Stimulated activated CD4-positive, alpha-beta T cell treated with anti-CD3 and anti-CD28 coated beads, Interleukin-2, amount 100 ng/mL, for 48 hours (primary cell): ENCODE measurements around the gene CADM3.

Source experiments
- DNase-seq, 2 donors: peaks; one replicate each; pipeline ENCODE4 v3.0.0-alpha.2; 2020

Gene CADM3

DNA sequence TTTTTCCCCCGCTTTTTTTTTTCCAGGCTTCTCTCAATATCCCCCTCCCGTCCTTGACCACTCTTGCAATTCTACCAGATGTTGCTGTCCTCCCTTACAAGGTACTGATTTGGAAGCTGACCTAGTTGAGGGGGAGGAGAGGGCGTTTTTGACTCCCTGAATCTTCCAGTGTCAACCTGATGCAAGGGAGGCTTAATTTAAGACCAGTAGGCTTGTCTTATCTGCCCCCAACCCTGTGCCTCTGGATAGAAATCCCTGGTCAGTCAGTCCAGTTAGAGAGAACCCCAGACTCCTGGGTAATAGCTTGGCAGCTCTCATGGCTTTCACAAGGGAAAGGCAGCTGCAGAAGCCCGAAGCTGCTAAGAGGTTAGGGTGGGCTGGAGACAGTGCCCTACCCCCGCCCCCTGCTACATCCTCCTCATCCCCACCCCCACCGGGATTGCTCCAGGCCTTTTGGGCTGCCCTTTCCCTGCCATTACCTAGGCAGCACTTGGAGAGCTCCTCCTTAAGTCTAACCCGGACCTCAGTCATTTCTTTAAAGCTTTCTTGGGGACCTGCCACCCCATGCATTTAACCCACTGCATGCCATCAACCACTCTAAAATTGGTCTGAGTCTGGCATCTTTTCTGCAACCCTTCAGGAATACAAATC lies 36.9 kb downstream of the CADM3 start:
- DNase-seq: no peak

DNA sequence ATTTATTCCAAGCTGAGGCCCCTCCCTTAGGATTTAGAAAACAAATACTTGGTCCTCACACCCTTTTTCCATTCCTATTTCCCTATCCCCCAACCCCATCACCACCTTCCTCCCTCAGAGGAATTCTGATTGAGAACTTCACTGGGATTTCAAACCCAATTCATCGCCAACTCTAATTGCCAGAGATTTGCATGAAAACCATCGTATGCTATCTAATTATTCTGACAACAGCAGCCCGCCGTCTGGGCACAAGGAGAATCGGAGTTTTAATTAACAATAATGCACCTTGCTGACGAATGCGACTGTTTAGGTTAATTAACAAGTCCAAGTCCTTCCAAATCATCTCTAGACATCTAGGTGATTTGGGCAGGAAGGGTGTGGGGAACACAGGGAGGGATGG lies 37.6 kb downstream of the CADM3 start:
- no peak for DNase-seq

DNA sequence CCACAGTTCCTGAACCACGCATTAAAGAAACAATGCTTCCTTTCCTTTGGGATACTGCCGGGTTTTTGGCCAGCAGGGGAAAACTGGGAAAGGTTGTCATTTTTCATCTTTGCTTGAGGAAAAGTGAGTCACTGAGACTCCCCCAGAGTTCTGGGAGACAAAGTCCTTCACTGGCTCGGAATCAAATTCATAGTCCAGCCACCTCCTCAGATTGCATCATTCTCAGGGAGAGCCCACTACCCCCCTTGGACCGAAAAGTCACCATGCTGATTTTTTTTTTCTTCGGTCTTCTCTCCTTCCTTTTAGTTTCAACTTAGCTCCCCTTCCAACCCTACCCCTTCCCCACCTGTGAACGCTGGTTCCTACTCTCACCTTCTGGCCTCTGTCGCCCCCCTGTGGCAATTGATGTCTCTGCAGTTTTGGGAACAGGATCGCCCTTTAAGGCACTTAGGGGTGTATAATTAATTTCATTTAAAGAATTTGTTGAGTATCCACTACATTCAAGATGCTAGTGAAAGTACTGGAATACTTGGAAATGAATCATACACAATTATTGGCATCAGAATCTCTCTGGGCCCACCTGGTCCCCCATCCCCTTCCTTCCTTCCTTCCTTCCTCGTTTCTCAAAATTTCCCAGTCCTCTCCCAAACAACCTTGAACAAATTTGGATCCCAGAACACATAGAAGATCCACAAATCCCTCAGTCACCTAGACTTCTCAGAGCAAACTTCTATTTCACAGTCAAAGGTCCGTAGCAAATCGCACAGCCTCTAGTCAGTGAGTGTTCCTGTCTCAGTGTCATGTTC lies 40.1 kb downstream of the CADM3 start:
- peak; percentile 52 to 55 for DNase-seq

DNA sequence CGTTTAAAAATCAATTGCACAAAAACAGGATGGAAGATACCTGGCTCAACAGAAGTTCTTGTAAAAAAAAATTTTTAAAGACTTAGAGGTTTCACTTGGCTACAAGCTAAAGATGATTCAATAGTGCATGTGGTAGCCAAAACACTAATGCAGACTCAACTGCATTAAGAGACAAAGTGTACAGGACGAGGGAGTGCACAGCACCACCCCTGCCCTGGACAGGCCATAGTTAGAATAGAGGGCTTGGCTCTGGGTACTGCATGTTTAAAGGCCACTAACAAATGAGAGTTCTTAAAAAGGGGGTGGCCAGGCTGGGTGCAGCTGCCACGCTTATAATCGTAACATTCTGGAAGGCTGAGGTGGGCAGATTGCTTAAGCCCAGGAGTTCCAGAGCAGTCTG lies 41.2 kb downstream of the CADM3 start:
- DNase-seq: no peak

DNA sequence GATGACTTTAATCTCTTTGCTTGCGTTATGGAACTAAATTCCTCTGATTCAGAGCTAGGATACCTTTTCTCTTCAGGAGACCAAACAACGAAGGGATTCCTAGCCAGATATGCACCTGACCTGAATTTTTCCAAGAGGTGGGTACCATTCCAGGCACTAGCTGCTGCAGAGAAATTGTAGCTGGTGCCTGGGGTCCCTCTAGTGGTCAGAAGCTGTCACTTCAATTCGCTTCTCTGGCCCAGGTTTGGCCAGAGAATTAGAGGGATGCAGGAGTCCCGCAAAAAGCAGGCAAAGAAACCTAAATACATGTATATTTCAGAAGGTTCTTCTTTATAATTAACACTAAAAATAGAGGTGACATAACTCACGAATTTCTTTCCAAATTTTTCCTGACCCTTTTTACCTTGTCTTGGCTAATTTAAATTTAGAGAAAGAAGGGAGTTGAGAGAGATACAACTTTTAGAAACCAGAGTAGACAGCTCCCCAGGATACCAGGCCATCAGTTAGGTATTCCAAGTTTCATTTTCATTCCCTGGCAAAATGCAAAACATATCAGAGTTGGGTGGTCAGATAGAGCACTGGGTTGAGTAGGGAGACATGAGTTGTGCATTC lies 42.8 kb downstream of the CADM3 start:
- peak; percentile 30 to 34 for DNase-seq

DNA sequence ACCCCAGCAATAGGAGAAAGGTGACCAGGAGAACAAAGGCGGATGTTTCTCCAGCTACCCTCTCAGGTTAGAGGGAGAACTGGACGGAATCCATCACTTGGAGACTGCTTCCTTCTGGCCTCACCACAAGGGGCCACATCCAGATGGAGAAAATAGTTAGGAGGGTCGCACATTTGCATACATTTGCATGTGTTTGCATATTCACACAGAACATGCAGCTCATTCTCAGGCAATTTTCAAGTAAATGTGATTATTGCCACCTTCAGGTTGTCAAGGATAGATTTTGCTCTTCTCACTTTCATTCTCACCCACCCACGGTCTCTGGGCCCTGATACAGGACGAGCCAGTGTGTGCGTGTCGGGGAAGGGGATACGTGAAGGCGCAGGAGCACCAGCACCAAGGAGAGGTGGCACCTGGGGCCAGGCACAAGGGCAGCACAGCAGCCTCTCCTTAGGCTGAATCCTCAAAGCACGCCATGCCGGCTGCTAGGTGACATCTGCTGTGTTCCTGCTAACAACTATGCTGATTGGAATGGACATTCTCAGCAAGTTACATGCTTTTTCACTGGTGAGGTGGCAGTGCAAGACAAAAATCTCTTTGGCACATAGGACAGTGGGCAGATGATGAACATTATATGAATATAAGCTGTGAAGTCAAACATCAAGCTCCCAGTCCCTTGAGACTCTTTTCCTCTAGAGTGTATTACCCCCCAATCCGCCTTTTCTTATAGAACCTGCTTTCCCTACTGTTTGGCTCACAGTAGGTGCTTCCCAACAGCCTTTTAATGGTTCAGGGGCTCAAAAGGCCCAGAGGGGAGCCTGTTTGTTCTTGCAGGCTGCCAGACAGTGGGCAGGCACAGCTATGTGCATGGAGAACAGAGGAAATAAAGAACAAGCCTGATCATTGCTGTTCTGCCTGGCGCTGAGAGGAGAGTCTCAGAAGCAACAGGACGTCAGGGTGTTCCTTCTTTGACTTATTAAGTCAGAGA lies 47.5 kb downstream of the CADM3 start:
- no peak for DNase-seq

DNA sequence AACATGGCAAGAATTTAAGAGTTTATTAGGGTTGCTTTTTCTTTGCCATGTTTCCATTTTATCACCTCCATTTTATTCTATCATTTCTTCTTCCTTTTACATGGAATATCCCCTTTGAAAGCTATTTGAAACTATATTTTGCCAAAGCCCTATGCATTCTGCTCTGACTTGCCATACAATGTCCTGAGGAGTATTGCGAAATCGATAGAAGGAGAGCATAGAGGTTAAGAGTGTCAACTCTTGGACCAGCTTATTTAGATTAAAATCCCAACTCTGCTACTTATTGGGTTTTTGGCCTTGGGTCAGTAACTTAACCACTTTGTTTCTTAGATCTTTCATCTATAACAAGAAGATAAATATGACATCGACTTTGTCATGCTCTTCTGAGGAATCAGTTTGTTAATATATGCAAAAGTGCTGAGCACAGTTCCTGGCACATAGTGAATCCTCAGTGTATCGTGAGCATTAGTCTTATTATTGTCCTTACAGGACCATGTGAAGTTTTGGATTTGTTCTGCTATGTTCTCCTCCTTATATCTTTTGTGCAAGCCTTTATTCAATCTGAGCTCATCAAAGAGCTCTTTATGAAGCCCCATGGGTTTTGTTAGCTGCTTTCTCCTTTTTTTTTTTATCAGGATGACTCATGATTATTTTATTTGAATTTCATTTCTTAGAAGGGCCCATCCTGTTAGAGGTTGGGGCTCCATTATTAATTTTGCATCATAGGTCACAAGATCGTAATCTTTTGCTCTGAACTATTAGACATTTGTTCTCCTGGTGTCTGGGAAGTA lies 50.9 kb downstream of the CADM3 start:
- no peak for DNase-seq

DNA sequence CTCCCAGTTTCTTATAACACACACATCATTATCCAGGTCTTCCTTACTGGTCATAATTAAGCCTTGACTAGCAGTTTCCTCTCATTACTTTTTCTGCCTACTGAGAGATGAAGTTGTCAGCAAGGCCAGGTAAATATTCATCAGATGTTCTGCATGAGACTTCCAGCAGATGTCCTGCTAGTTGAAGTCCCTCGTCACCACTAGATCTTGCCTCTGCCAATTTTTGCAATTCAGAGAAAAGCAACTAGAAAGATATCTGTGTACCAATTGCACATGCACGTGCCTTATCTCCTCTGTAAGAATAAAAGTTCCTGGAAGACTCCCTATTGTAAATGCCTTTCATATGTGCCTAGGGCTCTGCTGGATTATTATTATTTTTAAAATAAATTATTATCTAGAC lies 51.6 kb downstream of the CADM3 start:
- no peak for DNase-seq

DNA sequence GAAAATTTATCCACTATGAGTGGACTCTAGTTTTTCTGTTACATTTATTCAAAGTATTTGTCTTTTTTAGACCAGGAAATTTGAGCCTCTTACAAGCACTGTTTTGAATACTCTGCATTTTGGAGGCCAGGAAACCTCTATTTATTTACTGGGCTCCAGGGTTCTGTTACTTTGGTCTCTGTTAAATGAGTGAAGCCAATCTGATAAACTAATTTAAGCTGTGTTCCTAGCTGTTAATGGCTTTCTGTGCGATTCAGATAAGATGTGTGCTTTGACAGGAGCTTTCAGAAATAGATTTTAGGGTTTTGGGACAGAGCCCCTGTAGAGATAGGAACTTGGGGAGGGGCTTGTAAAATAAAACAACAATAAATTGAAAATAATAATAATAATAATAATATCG lies 57.1 kb downstream of the CADM3 start:
- DNase-seq: no peak

DNA sequence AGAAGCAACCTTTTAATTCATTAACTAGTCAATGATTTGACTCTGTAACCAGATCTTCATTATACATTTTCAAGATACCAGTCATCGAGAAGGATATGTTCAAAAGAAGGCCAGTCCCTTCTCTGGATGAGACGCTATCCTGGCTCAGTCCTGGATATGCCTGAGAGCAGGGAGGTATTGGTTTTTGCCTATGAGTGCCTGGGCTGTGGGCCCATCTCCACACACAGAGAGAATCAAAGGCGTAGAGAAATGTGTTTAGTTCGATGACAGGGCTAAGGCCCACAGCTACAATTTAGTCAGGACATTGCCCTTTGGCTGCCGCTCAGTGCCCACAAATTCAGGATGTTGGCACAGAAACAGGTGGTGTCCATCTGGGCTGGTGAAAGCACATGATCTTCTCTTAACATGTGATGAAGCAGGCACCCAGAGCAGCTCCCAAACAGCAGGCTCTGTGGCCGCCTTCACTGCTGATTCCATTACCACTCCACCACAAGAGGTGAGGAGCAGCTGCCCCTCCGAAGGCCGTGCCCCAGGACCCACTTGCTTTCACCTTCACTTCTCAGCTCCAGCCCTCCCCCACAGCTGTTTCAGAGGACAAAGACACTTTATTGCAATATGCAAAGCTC lies 58.0 kb downstream of the CADM3 start:
- DNase-seq: no peak

DNA sequence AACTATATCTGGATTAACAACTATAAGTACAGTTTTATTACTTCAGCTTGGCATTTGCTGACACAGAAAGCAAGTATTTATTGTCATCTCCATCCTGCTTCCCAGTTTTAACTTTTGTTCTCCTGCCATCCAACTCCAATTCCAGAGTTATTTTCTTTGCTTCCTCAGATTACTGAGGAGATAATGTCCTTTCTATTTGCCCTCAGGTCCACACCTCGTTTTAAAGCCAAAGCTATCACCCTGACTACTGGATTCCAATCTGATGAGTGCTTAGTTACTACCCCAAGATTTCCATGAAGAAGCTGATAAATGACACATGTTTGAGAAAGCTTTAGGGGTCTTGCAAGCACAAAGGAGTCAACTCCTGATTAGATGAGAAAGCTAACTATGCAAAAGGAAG lies 58.5 kb downstream of the CADM3 start:
- DNase-seq: no peak

DNA sequence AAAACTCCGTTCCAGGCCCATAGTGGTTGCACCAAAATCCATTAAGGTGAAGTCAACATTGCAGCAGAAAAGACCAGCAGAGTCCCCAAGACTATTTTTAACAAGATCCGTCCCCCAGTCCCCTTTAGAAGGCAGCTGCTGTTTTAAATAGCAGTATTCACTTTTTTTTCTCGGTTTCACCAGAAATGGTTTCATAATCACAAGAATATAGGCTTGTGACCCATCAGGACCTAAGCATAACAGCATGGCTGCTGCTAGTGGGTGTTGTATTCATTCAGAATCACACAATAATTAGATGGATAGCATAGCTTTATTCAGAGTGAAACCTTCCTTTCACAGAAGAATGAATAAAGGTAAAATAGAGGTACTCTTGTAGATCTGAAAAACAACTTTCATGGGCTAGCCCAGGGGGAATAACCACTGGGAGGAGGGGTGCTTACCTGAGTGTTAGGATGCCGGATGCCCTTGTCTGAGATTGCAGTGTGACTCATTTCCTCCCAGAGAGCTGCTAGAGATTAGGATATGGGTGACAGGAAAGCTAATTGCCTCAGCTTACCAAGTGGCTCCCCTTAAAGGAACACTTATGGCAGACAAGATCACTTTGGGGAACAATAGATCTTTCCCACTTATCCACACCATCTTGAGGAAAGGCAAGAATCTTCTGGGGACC lies 68.3 kb downstream of the CADM3 start:
- no peak for DNase-seq

DNA sequence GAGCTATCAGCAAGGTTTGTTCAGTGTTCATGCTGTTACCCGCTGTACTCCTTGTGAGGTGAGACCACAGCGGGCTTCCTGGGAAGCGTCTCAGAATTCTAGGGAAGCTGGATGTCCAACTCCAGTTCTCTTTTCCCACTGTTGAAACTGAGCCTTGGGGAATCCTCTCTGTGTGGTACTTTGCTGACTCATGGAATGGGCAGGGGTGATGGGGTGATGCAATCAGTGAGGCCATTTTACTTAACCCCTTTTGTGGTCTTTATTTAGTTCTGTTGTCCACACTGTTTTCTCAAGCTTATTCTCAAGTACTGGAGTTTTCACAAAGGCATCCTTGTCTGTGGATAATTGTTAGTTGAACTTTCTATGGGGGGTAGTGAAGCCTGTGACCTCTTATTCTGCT lies 75.9 kb downstream of the CADM3 start:
- DNase-seq: no peak

DNA sequence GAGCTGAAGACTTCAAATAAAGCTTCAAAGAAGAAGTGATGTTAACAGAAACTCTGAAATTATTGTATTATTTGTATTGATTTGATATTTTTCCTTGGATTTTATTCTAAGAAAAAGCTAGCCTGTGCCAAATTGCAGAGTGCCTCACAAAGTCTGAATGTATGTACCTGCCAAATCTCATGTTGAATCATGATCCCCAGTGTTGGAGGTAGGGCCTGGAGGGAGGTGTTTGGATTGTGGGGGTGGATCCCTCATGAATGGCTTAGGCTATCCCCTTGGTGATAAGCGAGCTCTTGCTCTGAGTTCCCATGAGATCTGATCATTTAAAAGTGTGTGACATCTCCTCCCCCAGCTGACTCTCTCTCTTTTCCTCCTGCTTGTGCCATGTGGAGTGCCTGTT lies 76.9 kb downstream of the CADM3 start:
- DNase-seq: no peak

DNA sequence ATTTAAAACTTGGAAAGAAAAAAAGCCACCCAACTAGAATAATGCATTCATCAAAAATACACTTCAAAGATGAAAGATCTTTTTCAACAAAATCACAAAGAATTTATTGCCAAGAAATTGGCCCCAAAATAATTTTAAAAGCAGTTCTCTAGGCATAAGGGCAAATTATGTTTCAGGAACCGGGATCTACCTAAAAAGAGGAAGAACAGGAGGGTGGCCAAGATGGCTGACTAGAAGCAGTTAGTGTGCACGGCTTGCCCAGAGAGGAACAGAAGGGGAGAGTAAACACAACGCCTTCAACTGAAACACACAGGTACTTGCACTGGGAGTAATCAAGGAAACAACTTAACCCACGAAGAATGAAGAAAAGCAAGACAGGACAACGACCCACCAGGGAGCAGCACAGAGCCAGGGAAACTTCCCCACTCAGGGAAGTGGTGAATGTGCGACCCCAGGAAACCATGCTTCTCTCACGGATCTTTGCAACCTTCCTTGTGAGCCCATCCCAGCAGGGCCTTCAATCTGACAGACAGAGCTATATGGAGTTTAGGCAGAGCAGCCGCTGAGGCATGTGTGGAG lies 79.3 kb downstream of the CADM3 start:
- no peak for DNase-seq
